DOHH2 (cell line): ENCODE results near the gene SP1.
"Not testable (repeated sequence)": the region's sequence is repeated elsewhere in the genome, so short reads cannot be mapped to it uniquely, and the experiment has no call there.

Experiments
- H3F3A ChIP-seq: fragments of 200-600 bp; sonication (generic), shearing (Covaris generic); 2 replicates; pipeline ENCODE4 v1.6.0; 2016; ENCODE audit warnings: antibody characterized with exemption, mild to moderate bottlenecking; ENCODE audit not compliant: control insufficient read depth, insufficient read depth
- H3K27ac ChIP-seq: fragments of 200-600 bp; sonication (generic); 2 replicates; pipeline ENCODE4 v1.5.1; 2014; ENCODE audit warnings: low read depth, mild to moderate bottlenecking, low read length, moderate library complexity
- H3K27me3 ChIP-seq: fragments of 200-600 bp; sonication (generic); 2 replicates; pipeline ENCODE4 v1.6.1; 2014; ENCODE audit warnings: mild to moderate bottlenecking, low read length, mixed read lengths; ENCODE audit not compliant: control insufficient read depth
- H3K36me3 ChIP-seq: fragments of 200-600 bp; sonication (generic); 2 replicates; pipeline ENCODE4 v1.6.1; 2014; ENCODE audit warnings: mild to moderate bottlenecking, low read length, moderate library complexity, mixed read lengths; ENCODE audit not compliant: control insufficient read depth
- H3K4me1 ChIP-seq: fragments of 200-600 bp; sonication (generic); 2 replicates; pipeline ENCODE4 v1.6.1; 2014; ENCODE audit warnings: mild to moderate bottlenecking, low read length, mixed read lengths; ENCODE audit not compliant: control insufficient read depth
- H3K4me2 ChIP-seq: fragments of 200-600 bp; sonication (generic); 2 replicates; pipeline ENCODE4 v1.6.0; 2014; ENCODE audit warnings: mild to moderate bottlenecking, low read length, moderate library complexity
- H3K4me3 ChIP-seq: fragments of 200-600 bp; sonication (generic); 2 replicates; pipeline ENCODE4 v1.5.1; 2014; ENCODE audit warnings: mild to moderate bottlenecking, low read length, mixed read lengths
- H3K79me2 ChIP-seq: fragments of 200-600 bp; sonication (generic); 2 replicates; pipeline ENCODE4 v1.6.1; 2014; ENCODE audit warnings: mild to moderate bottlenecking, low read length, mixed read lengths; ENCODE audit not compliant: control insufficient read depth
- H3K9me2 ChIP-seq: fragments of 200-600 bp; sonication (generic); replicated peaks from 2 replicates; pipeline ENCODE4 v1.6.1; 2014; ENCODE audit warnings: mild to moderate bottlenecking, low read length, mixed read lengths; ENCODE audit not compliant: control insufficient read depth
- H3K9me3 ChIP-seq: fragments of 200-600 bp; sonication (generic); 2 replicates; pipeline ENCODE4 v1.6.1; 2014; ENCODE audit warnings: antibody characterized with exemption, low read length, mixed read lengths; ENCODE audit not compliant: control insufficient read depth, insufficient read depth
- H4K20me1 ChIP-seq: fragments of 200-600 bp; sonication (generic); 2 replicates; pipeline ENCODE4 v1.6.0; 2014; ENCODE audit warnings: low read depth, mild to moderate bottlenecking, antibody characterized with exemption, low read length, moderate library complexity; ENCODE audit not compliant: control insufficient read depth, insufficient read depth
- CTCF ChIP-seq: fragments of 200-600 bp; sonication (generic); IDR thresholded peaks from one replicate; pipeline ENCODE4 v1.5.1; 2014; ENCODE audit warnings: antibody characterized with exemption, mild to moderate bottlenecking, low read depth, low read length; ENCODE audit not compliant: poor library complexity, severe bottlenecking
- EZH2phosphoT487 ChIP-seq: fragments of 200-600 bp; sonication (generic); IDR thresholded peaks from 2 replicates; pipeline ENCODE4 v1.6.1; 2017; ENCODE audit warnings: borderline replicate concordance, mild to moderate bottlenecking, antibody characterized with exemption, low read length, moderate library complexity, mixed read lengths

The SP1 gene

GRCh38 chr12:53441040-53441833 lies 61.3 kb downstream of the SP1 start, which contains the start of gene PRR13:
Gene PRR13, plus strand, starts transcription at chr12:53441734. Its CDS starts 981 bp downstream, at chr12:53442715.
- H4K20me1 ChIP-seq, result peaks cover 3% of the 10 kb centered on the region; the same call in 1 of the 2 replicates
- H3F3A ChIP-seq, result no peaks in the 10 kb centered on the region
- no peaks in the 10 kb centered on the region for H3K9me2 ChIP-seq
- H3K4me1 ChIP-seq, result peaks cover 29% of the 10 kb centered on the region
- H3K27me3 ChIP-seq, result no peaks in the 10 kb centered on the region
- H3K4me2 ChIP-seq, result peak within 1 kb of the TSS; percentile 87
- peak within 1 kb of the TSS; percentile 50 for H3K27ac ChIP-seq
- peak within 1 kb of the TSS; percentile 77 for H3K4me3 ChIP-seq
- no peaks in the 10 kb centered on the region for H3K9me3 ChIP-seq
- peaks cover 41% of the 10 kb centered on the region for H3K79me2 ChIP-seq
- H3K36me3 ChIP-seq, result peaks cover 42% of the 10 kb centered on the region
- no peak for TF ChIP-seq EZH2phosphoT487
- TF ChIP-seq CTCF, result no peak

DNA sequence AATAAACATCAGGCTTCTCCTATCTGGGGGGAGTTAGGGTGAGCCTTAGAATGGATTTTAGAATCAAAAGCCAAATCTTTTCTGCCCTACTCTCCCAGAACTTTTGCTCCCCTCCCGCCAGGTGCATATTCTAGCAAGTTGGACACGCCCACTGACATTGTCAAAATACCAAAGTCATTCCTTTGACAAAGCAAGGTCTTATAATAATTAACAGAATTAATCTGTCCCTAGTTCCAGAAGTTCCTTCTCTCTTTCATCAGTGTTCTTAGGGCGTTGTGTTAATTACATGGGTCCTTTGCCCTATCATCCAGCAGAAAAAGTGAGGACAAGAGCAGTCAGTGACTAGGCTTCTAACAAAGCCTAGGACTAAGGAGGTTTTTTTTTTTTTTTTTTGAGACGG lies 64.0 kb downstream of the SP1 start:
- peaks cover 3% of the 10 kb centered on the region; the same call in 1 of the 2 replicates for H4K20me1 ChIP-seq
- no peaks in the 10 kb centered on the region for H3K9me2 ChIP-seq
- H3K4me3 ChIP-seq, result no peak overlapping the region
- no peak overlapping the region for H3K27ac ChIP-seq
- H3K4me2 ChIP-seq, result peak overlapping the region; percentile 39
- no peak for TF ChIP-seq CTCF
- no peak for TF ChIP-seq EZH2phosphoT487
- H3K36me3 ChIP-seq, result peaks cover 56% of the 10 kb centered on the region
- H3K79me2 ChIP-seq, result peaks cover 41% of the 10 kb centered on the region
- H3F3A ChIP-seq, result peaks cover 10% of the 10 kb centered on the region
- no peaks in the 10 kb centered on the region for H3K9me3 ChIP-seq
- no peaks in the 10 kb centered on the region for H3K27me3 ChIP-seq
- H3K4me1 ChIP-seq, result peaks cover 29% of the 10 kb centered on the region

- not testable (repeated sequence) for H3K27ac ChIP-seq, H3K9me2 ChIP-seq, H3K9me3 ChIP-seq, H4K20me1 ChIP-seq, H3F3A ChIP-seq, H3K4me3 ChIP-seq, H3K27me3 ChIP-seq
- Histone ChIP-seq H3K79me2 (peaks cover 41% of the 10 kb centered on the region), H3K36me3 (peaks cover 56% of the 10 kb centered on the region), H3K4me2 (peak overlapping the region; percentile 24), H3K4me1 (peaks cover 29% of the 10 kb centered on the region)
Measured at GRCh38 chr12:53444593-53445325, 64.8 kb downstream of the SP1 start.

DNA sequence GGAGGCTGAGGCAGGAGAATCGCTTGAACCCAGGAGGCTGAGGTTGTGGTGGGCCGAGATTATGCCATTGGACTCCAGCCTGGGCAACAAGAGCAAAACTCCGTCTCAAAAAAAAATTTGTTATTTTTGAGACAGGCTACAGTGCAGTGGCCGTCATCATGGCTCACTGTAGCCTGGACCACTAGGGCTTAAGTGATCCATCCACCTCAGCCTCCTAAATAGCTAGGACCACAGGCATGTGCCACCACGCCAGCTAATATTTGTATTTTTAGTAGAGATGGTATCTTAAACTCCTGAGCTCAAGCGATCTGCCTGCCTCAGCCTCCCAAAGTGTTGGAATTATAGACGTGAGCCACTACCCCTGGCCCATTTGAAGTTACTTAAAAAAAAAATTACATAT lies 71.0 kb downstream of the SP1 start:
- Histone ChIP-seq H3K27me3 (no peaks in the 10 kb centered on the region), H3F3A (peaks cover 35% of the 10 kb centered on the region), H3K9me3 (no peaks in the 10 kb centered on the region), H3K4me3 (no peak overlapping the region), H4K20me1 (peaks cover 29% of the 10 kb centered on the region), H3K36me3 (peaks cover 54% of the 10 kb centered on the region), H3K4me2 (peak overlapping the region; percentile 27; the same call in 1 of the 2 replicates), H3K4me1 (peaks cover 28% of the 10 kb centered on the region), H3K79me2 (peaks cover 39% of the 10 kb centered on the region), H3K9me2 (no peaks in the 10 kb centered on the region), H3K27ac (no peak overlapping the region)
- TF ChIP-seq EZH2phosphoT487 (no peak), CTCF (no peak)
